Activated T-helper 1 cell treated with anti-CD3 and anti-CD28 coated beads, Interleukin-12 subunit alpha, Interleukin-12 subunit beta, Interleukin-2, Interleukin-4 antibody, amounts not matched to agents 30 ng/mL and 10 ng/mL and 1 ng/mL, durations not matched to agents 14 hours and 24 hours and 36 hours (primary cell): Measurements from ENCODE around the gene KLRF1. TPM values are rescaled to one million over a fixed set of nuclear protein-coding genes. Genes with fewer than 3 reads are reported as not detected.
"Not testable (repeated sequence)": the region's sequence is repeated elsewhere in the genome, so short reads cannot be mapped to it uniquely, and the experiment has no call there.

Experiments
- DNase-seq: peaks from one replicate; pipeline ENCODE4 v3.0.0; 2021; ENCODE audit warnings: low spot score
- H3K27ac Mint-ChIP-seq: one replicate; pipeline ENCODE4 v1.8.0; 2021; ENCODE audit warnings: mild to moderate bottlenecking, mixed read lengths
- H3K27me3 Mint-ChIP-seq: one replicate; pipeline ENCODE4 v1.8.0; 2022; ENCODE audit warnings: mild to moderate bottlenecking, moderate library complexity, mixed read lengths; ENCODE audit not compliant: insufficient read depth
- H3K36me3 Mint-ChIP-seq: one replicate; pipeline ENCODE4 v1.8.0; 2021; ENCODE audit warnings: low read depth, mixed read lengths
- H3K4me1 Mint-ChIP-seq: one replicate; pipeline ENCODE4 v1.8.0; 2021; ENCODE audit warnings: low read depth, mixed read lengths
- H3K4me3 Mint-ChIP-seq: one replicate; pipeline ENCODE4 v1.8.0; 2021; ENCODE audit warnings: mild to moderate bottlenecking, moderate library complexity, mixed read lengths
- H3K9me3 Mint-ChIP-seq: one replicate; pipeline ENCODE4 v1.8.0; 2021; ENCODE audit warnings: mixed read lengths
- intact Hi-C: fragments of 100-400 bp; cut with micrococcal nuclease; formaldehyde crosslinking; loops from one replicate; pipeline ENCODE4 v1.15.1; 2024
- total RNA-seq: library from RNA; stranded (reverse); gene quantifications from 2 replicates; pipeline ENCODE4 v1.2.3, GENCODE V29; 2022

The KLRF1 gene
- total RNA-seq, 1 donor from 2014 or later: not detected

- peak overlapping the region; percentile 79 for H3K4me3 Mint-ChIP-seq
- H3K27ac Mint-ChIP-seq: peak overlapping the region; percentile 83
- H3K9me3 Mint-ChIP-seq: peaks cover 20% of the 10 kb centered on the region
- intact Hi-C loops: loop anchor here (1.0 to 5.0 kb wide), 7 partner anchors 8 to 918 kb away; partner anchors contain the start of genes M6PR, MAGOHB and YBX3
- peaks cover 30% of the 10 kb centered on the region for H3K36me3 Mint-ChIP-seq
- peaks cover 59% of the 10 kb centered on the region for H3K4me1 Mint-ChIP-seq
- no peaks in the 10 kb centered on the region for H3K27me3 Mint-ChIP-seq
- no peak for DNase-seq
Observed at GRCh38 chr12:9864913-9865675, 37.8 kb downstream of the KLRF1 start.

GRCh38 chr12:9866860-9867269, 39.6 kb downstream of the KLRF1 start:
- peaks cover 27% of the 10 kb centered on the region for H3K36me3 Mint-ChIP-seq
- peak overlapping the region; percentile 94 for H3K27ac Mint-ChIP-seq
- H3K4me1 Mint-ChIP-seq: peaks cover 65% of the 10 kb centered on the region

GRCh38 chr12:9867531-9867930, 40.2 kb downstream of the KLRF1 start:
- peak overlapping the region; percentile 92 for H3K27ac Mint-ChIP-seq
- peaks cover 65% of the 10 kb centered on the region for H3K4me1 Mint-ChIP-seq
- intact Hi-C loops: loop anchor here (2.0 to 5.0 kb wide), 5 partner anchors 199 to 920 kb away; partner anchors contain the start of genes CLEC2D, M6PR and YBX3
- DNase-seq: no peak
- peak overlapping the region; percentile 84 for H3K4me3 Mint-ChIP-seq
- peaks cover 17% of the 10 kb centered on the region for H3K9me3 Mint-ChIP-seq
- peaks cover 22% of the 10 kb centered on the region for H3K36me3 Mint-ChIP-seq
- H3K27me3 Mint-ChIP-seq: no peaks in the 10 kb centered on the region

More at GRCh38 chr12:9866860-9867269, 39.6 kb downstream of the KLRF1 start:
- Mint-ChIP-seq H3K27me3 (no peaks in the 10 kb centered on the region), H3K4me3 (peak overlapping the region; percentile 84), H3K9me3 (peaks cover 20% of the 10 kb centered on the region)
- DNase-seq: no peak
- intact Hi-C loops: loop anchor here (2.0 to 5.0 kb wide), 5 partner anchors 198 to 920 kb away; partner anchors contain the start of genes CLEC2D, M6PR and YBX3

GRCh38 chr12:9868311-9868801, 41.1 kb downstream of the KLRF1 start:
- intact Hi-C loops: loop anchor here (2.0 to 5.0 kb wide), 7 partner anchors 118 to 921 kb away; partner anchors contain the start of genes M6PR and YBX3
- peak overlapping the region; percentile 97 for H3K27ac Mint-ChIP-seq
- H3K4me3 Mint-ChIP-seq: peak overlapping the region; percentile 93
- H3K4me1 Mint-ChIP-seq: peaks cover 56% of the 10 kb centered on the region
- H3K27me3 Mint-ChIP-seq: no peaks in the 10 kb centered on the region
- peaks cover 13% of the 10 kb centered on the region for H3K36me3 Mint-ChIP-seq
- peaks cover 9% of the 10 kb centered on the region for H3K9me3 Mint-ChIP-seq
- DNase-seq: no peak

DNA sequence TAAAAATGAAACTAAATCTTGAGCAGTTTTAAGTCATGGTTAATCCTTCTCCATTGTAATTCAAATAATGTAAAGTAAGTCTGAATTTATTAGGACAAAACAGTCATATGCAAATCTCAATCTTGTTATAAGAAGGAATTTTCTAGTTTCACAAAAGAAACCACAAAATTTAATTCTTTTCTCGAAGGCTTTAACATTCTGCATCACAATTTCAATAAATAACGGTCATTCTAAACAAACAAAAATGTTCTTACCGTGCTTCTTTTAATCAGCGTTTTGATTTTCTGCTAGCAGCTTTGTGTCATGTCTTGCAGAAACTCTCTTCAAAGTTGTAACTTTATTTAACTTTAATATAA, 41.6 kb downstream of the KLRF1 start:
- intact Hi-C loops: loop anchor here (1.0 to 5.0 kb wide), 16 partner anchors 55 to 922 kb away; partner anchors contain the start of genes GABARAPL1, M6PR and YBX3
- Mint-ChIP-seq H3K27me3 (no peaks in the 10 kb centered on the region), H3K9me3 (peaks cover 3% of the 10 kb centered on the region)

DNA sequence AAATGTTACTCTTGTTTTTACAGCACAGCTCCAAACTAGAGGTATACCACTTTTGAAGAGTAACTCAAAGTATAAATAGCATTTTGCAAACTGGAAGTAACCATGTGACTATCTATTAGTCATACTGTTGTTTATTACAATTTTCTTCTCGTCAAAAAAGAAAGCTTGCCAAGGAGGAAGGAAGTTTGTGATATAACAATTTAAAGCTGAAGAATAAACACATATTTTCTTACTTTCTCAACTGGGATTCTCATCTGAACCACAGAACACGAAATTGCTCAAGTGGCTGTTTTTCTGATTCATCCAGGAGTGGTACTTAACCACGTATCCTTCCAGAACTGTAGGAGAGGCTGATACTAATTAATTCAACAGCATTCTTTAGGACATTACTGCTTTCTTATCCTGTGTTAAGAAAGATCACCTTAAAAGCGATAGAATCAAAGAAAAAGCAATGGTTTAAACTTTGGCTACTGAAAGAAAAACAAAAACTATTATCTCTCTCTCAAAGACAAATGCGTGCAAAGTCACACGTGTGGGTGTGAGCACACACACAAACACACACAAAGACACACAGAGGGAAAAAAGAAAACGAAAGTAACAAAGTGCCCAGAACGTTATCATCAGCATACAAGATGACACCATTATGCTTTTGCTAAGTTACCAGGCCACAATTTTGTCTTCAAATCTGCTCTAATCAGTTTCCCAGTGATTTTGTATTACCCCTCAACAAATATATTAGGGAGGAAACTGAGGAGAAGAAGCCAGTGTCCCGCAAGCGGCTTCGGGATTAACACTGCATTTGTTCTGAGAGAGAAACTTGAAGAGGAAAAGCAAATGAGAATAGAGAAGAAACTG, 42.3 kb downstream of the KLRF1 start, which contains the start of gene CLEC2B:
CLEC2B (minus strand) TSS at position 48 of the 855 bp plus-strand sequence.
- H3K27me3 Mint-ChIP-seq: no peaks in the 10 kb centered on the region
- H3K27ac Mint-ChIP-seq: peak within 1 kb of the TSS; percentile 97
- H3K4me3 Mint-ChIP-seq: peak within 1 kb of the TSS; percentile 93
- H3K4me1 Mint-ChIP-seq: peaks cover 45% of the 10 kb centered on the region
- peaks cover 3% of the 10 kb centered on the region for H3K36me3 Mint-ChIP-seq
- peak; percentile 17 for DNase-seq
- intact Hi-C loops: loop anchor here (1.0 to 5.0 kb wide), 16 partner anchors 55 to 922 kb away; partner anchors contain the start of genes GABARAPL1, M6PR and YBX3
- H3K9me3 Mint-ChIP-seq: no peaks in the 10 kb centered on the region

More for the DNA sequence above, 41.6 kb downstream of the KLRF1 start:
- H3K36me3 Mint-ChIP-seq: peaks cover 8% of the 10 kb centered on the region
- H3K4me1 Mint-ChIP-seq: peaks cover 51% of the 10 kb centered on the region
- DNase-seq: no peak
- peak overlapping the region; percentile 97 for H3K27ac Mint-ChIP-seq
- H3K4me3 Mint-ChIP-seq: peak overlapping the region; percentile 93

GRCh38 chr12:9870286-9870866, 43.1 kb downstream of the KLRF1 start:
- DNase-seq: no peak
- Mint-ChIP-seq H3K4me3 (peak overlapping the region; percentile 93), H3K36me3 (peaks cover 3% of the 10 kb centered on the region), H3K27ac (peak overlapping the region; percentile 97), H3K9me3 (no peaks in the 10 kb centered on the region), H3K27me3 (no peaks in the 10 kb centered on the region), H3K4me1 (peaks cover 36% of the 10 kb centered on the region)
- intact Hi-C loops: no loop called here

- intact Hi-C loops: no loop called here
- Mint-ChIP-seq H3K4me3 (no peak overlapping the region), H3K4me1 (peaks cover 23% of the 10 kb centered on the region), H3K9me3 (no peaks in the 10 kb centered on the region), H3K36me3 (no peaks in the 10 kb centered on the region), H3K27ac (no peak overlapping the region), H3K27me3 (no peaks in the 10 kb centered on the region)
- no peak for DNase-seq
Observed at GRCh38 chr12:9872162-9872561, 44.9 kb downstream of the KLRF1 start.

DNA sequence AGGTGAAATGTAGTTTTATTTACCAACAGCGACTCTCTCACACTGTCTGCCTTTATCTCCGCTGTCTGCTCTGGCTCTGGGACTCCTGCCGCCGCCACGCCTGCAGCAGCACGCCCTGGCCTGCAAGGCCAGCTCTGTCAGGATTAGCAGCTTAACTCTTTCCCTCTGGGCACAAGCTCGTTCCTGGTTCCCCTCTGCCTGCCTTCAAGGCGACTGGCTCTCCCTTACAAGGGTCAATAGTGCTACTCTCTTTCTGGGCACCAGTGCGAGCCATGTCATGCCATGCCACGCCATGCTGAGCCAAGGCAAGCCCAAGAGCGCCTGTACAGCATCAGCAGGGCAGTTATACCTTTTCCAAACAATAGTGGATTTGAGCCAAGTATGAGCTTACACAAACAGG, 45.5 kb downstream of the KLRF1 start:
- Mint-ChIP-seq H3K9me3 (no peaks in the 10 kb centered on the region), H3K27ac (peak overlapping the region; percentile 5), H3K27me3 (no peaks in the 10 kb centered on the region), H3K4me3 (no peak overlapping the region), H3K4me1 (peaks cover 23% of the 10 kb centered on the region), H3K36me3 (no peaks in the 10 kb centered on the region)
- intact Hi-C loops: no loop called here
- no peak for DNase-seq

GRCh38 chr12:9876120-9876519, 48.8 kb downstream of the KLRF1 start:
- intact Hi-C loops, H3K36me3 Mint-ChIP-seq, H3K27me3 Mint-ChIP-seq, DNase-seq, H3K4me3 Mint-ChIP-seq, H3K9me3 Mint-ChIP-seq, H3K27ac Mint-ChIP-seq: not testable (repeated sequence)
- peaks cover 21% of the 10 kb centered on the region for H3K4me1 Mint-ChIP-seq

DNA sequence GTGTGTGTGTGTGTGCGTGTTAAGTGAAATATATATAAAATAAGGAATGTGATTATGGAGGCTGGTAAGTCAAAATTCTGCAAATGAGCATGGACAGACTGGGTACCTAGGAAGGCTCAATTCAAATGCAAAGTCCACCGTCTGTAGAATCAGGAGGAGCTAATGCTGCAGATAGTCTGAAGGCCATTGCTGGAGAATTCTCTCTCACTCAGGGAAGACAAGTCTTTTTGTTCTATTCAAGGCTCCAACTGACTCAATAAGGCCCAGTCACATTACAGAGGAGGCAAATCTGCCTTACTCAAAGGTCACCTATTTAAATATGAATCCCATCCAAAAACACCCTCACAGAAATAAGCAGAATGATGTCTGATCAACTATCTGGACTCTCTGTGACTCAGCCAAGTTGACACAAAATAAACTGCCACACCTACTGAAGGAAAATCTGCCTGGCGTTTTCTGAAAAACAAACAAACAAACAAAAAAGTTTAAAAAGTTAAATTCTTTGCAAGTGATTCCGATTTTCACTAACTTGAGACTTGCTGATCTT, 53.3 kb downstream of the KLRF1 start:
- no peak for DNase-seq
- H3K9me3 Mint-ChIP-seq: no peaks in the 10 kb centered on the region
- no peak overlapping the region for H3K4me3 Mint-ChIP-seq
- H3K36me3 Mint-ChIP-seq: no peaks in the 10 kb centered on the region
- intact Hi-C loops: no loop called here
- H3K27me3 Mint-ChIP-seq: no peaks in the 10 kb centered on the region
- no peak overlapping the region for H3K27ac Mint-ChIP-seq
- H3K4me1 Mint-ChIP-seq: peaks cover 17% of the 10 kb centered on the region

GRCh38 chr12:9881246-9881645, 54.0 kb downstream of the KLRF1 start, which contains the start of gene KLRF2:
Gene KLRF2, plus strand, starts transcription at chr12:9881489. Its CDS starts 107 bp downstream, at chr12:9881596.
- Mint-ChIP-seq H3K9me3 (no peaks in the 10 kb centered on the region), H3K36me3 (no peaks in the 10 kb centered on the region), H3K27ac (no peak within 1 kb of the TSS), H3K4me3 (no peak within 1 kb of the TSS), H3K27me3 (no peaks in the 10 kb centered on the region), H3K4me1 (peaks cover 17% of the 10 kb centered on the region)
- intact Hi-C loops: no loop called here
- no peak for DNase-seq
